H1 (cell line): ENCODE results near the gene MUC4. TPM values are rescaled to one million over a fixed set of nuclear protein-coding genes. Genes with fewer than 3 reads are reported as not detected.

ENCODE experiments used
- RBBP5 ChIP-seq: IDR thresholded peaks from 2 replicates; pipeline ENCODE4 v1.7.1; 2012; ENCODE audit warnings: low read depth, mild to moderate bottlenecking, inconsistent platforms, low read length, moderate library complexity, borderline replicate concordance
- polyA plus RNA-seq, 7 experiments: library from polyadenylated mRNA; depleted of rRNA in 3 of 7; stranded (reverse) in 5 of 7; unstranded in 2 of 7; fragments of >200 nt in 5 of 7; fragments of 200-250 nt in 2 of 7; gene quantifications; 1 replicate in 5 of 7; 2 replicates in 1 of 7; 4 replicates in 1 of 7; pipeline versions ENCODE4 v1.2.1 to v1.2.3, GENCODE V29; 2011 to 2013; ENCODE audit warnings: missing spikeins in 2 of 7, mixed read lengths in 2 of 7
- total RNA-seq: library from RNA; stranded (reverse); fragmentation: NEBNext Ultra II Directional; extraction: Animal tissue kit (Norgen Biotek cat#: 25700); gene quantifications from 2 replicates; pipeline ENCODE4 v1.2.1, GENCODE V29; 2021

MUC4 gene
- total and polyA plus RNA-seq, 2 of the 8 experiments (the other 6 are each of a cell fraction or from before 2014, with no cell fraction given) = 0.89 to 2.0 TPM

- TF ChIP-seq RBBP5 = no peak
These were observed 41.5 kb downstream of the MUC4 start (continued) for GRCh38 chr3:195770081-195770840.
